Transverse colon (tissue), 3 donors: ENCODE results near the gene VPS26B.

ENCODE experiments used
- CTCF ChIP-seq, 5 experiments: fragments of 200-600 bp in 3 of 5; fragments of 450-650 bp in 2 of 5; sonication (generic) in 3 of 5; IDR thresholded peaks; 1 replicate in 2 of 5; 2 replicates in 3 of 5; pipeline ENCODE4 v1.5.1; 2016 to 2017; ENCODE audit warnings: antibody characterized with exemption in 5 of 5, inconsistent platforms in 3 of 5, mild to moderate bottlenecking in 2 of 5, moderate library complexity in 1 of 5
- POLR2A ChIP-seq: fragments of 450-650 bp; IDR thresholded peaks from one replicate; pipeline ENCODE4 v1.6.1; 2016; ENCODE audit warnings: antibody characterized with exemption, mild to moderate bottlenecking, moderate library complexity

DNA sequence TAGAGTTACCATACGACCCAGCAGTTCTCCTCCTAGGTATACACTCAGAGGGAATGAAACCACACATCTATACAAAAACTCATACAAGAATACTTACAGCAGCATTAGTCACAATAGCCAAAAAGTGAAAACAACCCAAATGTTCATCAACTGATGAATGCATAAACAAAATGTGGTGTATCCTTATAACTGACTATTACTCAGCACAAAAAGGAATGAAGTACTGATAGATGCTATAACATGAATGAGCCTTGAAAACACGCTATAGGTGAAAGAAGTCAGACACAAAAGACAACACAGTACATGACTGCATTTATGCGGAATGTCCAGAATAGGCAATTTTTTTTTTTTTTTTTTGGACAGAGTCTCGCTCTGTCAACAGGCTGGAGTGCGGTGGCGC lies 23.8 kb upstream of the VPS26B start:
- TF ChIP-seq CTCF (IDR thresholded peaks at IDR 0.05) (no peak), POLR2A (no peak)
